Activated naive CD8-positive, alpha-beta T cell treated with anti-CD3 and anti-CD28 coated beads for 36 hours (primary cell): ENCODE measurements around the gene MAEA. TPM values are rescaled to one million over a fixed set of nuclear protein-coding genes. Genes with fewer than 3 reads are reported as not detected.
"Not testable (repeated sequence)": the region's sequence is repeated elsewhere in the genome, so short reads cannot be mapped to it uniquely, and the experiment has no call there.

Experiments used
- DNase-seq: peaks from one replicate; pipeline ENCODE4 v3.0.0; 2021
- H3K27ac Mint-ChIP-seq: one replicate; pipeline ENCODE4 v1.8.0; 2022; ENCODE audit warnings: mild to moderate bottlenecking, moderate library complexity, mixed read lengths
- H3K27me3 Mint-ChIP-seq: one replicate; pipeline ENCODE4 v1.8.0; 2022; ENCODE audit warnings: mild to moderate bottlenecking, mixed read lengths
- H3K36me3 Mint-ChIP-seq: one replicate; pipeline ENCODE4 v1.8.0; 2021; ENCODE audit warnings: mild to moderate bottlenecking, mixed read lengths
- H3K4me1 Mint-ChIP-seq: one replicate; pipeline ENCODE4 v1.8.0; 2021; ENCODE audit warnings: mixed read lengths
- H3K4me3 Mint-ChIP-seq: one replicate; pipeline ENCODE4 v1.8.0; 2022; ENCODE audit warnings: mild to moderate bottlenecking, moderate library complexity, mixed read lengths
- H3K9me3 Mint-ChIP-seq: one replicate; pipeline ENCODE4 v1.8.0; 2022; ENCODE audit warnings: mixed read lengths
- total RNA-seq, 2 experiments: library from RNA; stranded (reverse); gene quantifications; one replicate each; pipeline ENCODE4 v1.2.3, GENCODE V29; 2021

MAEA gene
- total RNA-seq, 2 experiments from 2014 or later: 51.3 to 53.2 TPM

DNA sequence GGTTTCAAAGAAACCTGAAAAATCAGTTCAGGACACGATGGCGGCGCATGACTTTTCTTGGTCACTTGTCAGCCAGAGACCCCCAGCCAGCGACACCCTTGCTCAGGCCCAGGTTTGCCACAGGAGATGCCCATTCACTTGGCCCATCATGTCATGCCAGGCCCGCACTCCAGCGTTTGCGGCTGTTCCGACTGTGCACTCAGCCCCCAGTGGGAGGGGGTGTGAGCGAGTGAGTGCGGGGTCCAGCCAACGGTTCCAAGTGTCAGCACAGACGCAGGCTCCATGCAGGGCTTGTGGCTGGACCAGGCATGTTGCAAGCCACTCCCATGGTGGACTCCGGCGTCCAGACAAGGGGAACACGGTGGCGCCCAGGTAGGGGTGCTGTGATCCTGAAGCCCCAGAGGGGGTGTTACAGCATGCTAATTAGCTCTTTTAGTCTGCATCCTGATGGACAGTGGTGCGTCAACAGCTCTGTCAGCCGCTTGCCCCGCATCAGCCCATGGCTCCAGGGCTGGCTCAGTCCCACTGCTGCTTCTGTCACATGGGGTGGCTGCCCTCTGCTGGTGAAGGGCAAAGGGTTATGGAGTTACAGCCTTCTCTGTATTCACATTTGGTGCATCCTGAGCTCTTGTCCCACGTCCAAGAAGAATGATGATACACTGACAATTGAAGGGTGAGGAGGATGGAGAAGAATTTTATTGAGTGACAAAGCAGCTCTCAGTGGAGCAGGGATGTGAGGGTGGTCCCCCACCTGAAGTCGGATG, 3.7 kb upstream of the MAEA start:
- no peak overlapping the region for H3K27ac Mint-ChIP-seq
- H3K4me1 Mint-ChIP-seq: peaks cover 11% of the 10 kb centered on the region
- H3K27me3 Mint-ChIP-seq: peaks cover 4% of the 10 kb centered on the region
- H3K36me3 Mint-ChIP-seq: no peaks in the 10 kb centered on the region
- H3K4me3 Mint-ChIP-seq: no peak overlapping the region
- H3K9me3 Mint-ChIP-seq: peaks cover 4% of the 10 kb centered on the region
- peak; percentile 64 for DNase-seq

DNA sequence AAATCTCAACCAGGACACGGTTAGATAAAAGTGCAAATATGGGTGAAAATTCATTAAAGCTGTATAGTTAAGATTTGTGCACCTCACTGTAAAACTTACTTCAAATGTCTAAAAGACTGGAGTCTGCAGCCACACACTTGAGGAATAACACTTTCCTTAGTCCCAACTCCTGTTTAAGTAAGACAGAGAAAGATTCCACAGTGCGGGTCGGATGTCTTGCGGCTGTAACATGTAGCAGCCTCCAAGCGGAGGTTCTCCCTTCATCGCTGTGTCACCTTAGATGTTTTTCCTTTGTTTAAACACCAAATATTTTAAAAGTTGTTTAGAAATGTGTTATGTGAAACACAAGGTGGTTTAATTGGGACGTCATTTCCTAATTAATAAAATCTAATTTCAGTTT, 905 bp upstream of the MAEA start:
- peaks cover 31% of the 10 kb centered on the region for H3K4me1 Mint-ChIP-seq
- no peaks in the 10 kb centered on the region for H3K27me3 Mint-ChIP-seq
- H3K9me3 Mint-ChIP-seq: peaks cover 4% of the 10 kb centered on the region
- peak overlapping the region; percentile 98 for H3K4me3 Mint-ChIP-seq
- H3K27ac Mint-ChIP-seq: peak overlapping the region; percentile 91
- no peak for DNase-seq
- peaks cover 2% of the 10 kb centered on the region for H3K36me3 Mint-ChIP-seq

DNA sequence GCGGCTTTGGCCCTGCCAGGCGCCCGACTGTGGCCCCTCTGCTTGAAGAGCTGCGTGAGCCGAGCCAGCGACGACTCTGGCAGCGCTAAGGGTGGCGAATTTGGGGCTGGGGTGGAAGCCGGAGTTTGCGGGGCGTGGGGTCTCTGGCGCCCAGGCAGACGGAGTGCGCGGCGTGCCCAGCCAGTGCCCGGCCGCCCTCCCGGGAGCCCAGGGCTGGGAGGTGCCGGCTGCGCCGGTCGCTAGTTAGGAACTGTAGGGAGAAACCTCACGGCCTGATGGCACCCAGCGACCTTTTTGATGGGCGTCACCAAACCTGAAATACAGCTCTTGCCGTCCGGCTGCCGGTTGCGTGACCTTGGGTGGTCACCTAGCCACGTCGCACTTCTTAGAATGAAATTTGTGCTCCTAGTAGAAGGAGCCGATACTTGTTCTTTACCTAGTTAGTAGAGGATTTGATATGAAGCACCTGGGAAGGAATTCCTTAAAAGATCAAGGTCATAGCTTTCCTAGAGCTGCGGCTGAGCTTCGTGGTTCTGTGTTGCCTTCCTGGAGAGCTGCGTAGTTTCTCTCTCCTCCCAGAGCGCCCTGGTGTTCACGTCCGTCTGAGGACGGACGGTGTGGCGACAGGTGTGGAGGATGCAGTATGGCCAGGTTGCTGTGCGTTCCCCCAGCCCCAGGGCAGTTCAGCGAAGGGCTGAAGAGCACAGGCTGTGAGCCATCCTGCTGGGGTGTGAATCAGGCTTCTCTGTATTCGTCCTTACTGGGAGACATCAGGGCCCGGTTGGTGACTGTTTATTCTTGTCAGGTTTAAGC, 680 bp downstream of the MAEA start:
- Mint-ChIP-seq H3K36me3 (peaks cover 2% of the 10 kb centered on the region), H3K4me3 (peak overlapping the region; percentile 98), H3K4me1 (peaks cover 39% of the 10 kb centered on the region), H3K27ac (peak overlapping the region; percentile 89), H3K9me3 (peaks cover 4% of the 10 kb centered on the region), H3K27me3 (no peaks in the 10 kb centered on the region)
- DNase-seq: no peak

DNA sequence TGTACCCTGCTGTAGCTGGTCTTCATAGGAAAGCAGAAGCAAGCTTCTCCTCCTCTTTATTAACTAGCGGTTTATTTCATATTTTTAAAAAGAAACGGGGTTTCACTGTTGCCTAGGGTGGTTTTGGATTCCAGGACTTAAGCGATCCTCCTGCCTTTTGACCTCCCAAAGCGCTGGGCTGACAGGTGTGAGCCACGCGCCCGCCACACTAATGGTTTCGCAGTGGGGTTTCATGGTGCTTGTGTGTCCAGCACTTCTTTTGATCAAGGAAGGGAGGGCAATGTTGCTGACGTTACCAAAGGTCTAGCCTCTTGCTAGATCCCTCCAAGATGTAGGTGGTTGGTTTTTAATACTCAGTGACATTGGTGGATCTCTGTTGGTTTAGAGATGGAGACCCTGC, 1.4 kb downstream of the MAEA start:
- H3K4me1 Mint-ChIP-seq: peaks cover 39% of the 10 kb centered on the region
- H3K4me3 Mint-ChIP-seq: peak overlapping the region; percentile 98
- no peak for DNase-seq
- peaks cover 2% of the 10 kb centered on the region for H3K36me3 Mint-ChIP-seq
- H3K9me3 Mint-ChIP-seq: peaks cover 4% of the 10 kb centered on the region
- peak overlapping the region; percentile 42 for H3K27ac Mint-ChIP-seq
- H3K27me3 Mint-ChIP-seq: no peaks in the 10 kb centered on the region

DNA sequence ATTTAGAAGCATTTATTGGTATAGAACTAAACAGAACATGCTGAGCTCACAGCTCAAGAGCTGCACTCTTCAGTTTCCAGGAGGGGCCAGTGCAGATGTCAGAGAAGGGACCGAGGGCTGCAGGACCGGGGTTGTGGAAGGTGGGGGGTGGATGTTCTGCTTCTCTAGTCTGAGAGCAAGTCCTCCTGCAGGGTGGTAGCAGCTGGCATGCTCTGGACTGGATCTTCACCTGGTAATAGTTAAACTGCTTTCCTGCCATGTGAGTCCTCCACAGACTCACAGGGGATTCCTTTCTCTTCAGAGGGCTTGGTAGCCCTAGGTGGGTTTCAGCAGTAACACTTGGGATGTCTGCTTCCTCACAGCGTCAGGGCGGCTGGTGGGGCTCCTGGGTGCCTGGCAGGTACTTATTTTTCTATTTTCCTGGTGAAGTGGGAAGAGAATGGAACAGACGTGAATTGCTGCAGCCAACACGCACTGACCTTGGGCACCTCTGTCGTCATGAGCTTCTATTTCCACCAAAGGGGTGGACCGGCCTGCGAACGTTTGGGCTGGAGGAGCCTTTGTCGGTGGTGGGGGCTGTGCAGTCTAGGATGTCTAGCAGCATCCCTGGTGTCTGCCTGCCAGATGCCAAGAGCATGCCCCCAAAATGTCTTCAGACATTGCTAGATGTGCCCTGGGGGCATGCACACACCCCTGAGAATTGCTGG, 2.5 kb downstream of the MAEA start:
- Mint-ChIP-seq H3K4me3 (peak overlapping the region; percentile 98), H3K36me3 (peaks cover 9% of the 10 kb centered on the region), H3K4me1 (peaks cover 45% of the 10 kb centered on the region), H3K27ac (peak overlapping the region; percentile 61), H3K9me3 (no peaks in the 10 kb centered on the region), H3K27me3 (no peaks in the 10 kb centered on the region)
- DNase-seq: no peak

DNA sequence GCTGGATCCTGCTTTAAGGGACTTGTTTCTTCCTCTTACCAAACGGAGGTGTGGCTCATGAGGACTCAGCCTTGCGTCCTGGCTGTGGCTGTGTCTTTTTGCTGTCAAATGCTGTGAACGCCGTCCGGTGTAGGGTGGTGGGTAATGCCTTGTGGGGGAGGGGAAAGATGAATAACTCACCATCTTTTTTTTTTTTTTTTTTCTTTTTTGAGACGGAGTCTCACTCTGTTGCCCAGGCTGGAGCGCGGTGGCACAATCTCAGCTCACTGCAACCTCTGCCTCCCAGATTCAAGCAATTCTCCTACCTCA, 3.0 kb downstream of the MAEA start:
- H3K9me3 Mint-ChIP-seq, DNase-seq, H3K27me3 Mint-ChIP-seq, H3K4me3 Mint-ChIP-seq, H3K36me3 Mint-ChIP-seq, H3K27ac Mint-ChIP-seq: not testable (repeated sequence)
- H3K4me1 Mint-ChIP-seq: peaks cover 48% of the 10 kb centered on the region

DNA sequence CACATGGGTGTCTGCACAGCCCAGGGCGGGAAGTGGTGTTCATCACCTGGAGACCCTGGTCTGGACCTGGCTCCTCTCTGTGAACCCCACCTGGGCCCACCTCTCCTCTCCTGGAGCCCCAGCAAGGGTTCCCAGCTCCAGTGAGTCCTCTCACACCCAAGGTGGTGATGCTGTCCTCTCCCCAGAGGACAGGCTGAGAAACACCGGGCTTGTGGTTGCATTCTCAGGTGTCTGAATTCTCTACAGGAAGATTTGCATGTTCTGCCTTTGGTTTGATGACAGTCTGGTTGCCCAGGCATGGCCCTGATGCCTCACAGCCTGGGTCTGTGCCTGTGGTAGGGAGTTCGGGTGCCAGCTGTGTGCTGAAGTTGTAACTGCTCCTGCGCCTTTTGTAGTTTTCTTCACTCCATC, 3.8 kb downstream of the MAEA start:
- Mint-ChIP-seq H3K4me3 (no peak overlapping the region), H3K9me3 (no peaks in the 10 kb centered on the region)

DNA sequence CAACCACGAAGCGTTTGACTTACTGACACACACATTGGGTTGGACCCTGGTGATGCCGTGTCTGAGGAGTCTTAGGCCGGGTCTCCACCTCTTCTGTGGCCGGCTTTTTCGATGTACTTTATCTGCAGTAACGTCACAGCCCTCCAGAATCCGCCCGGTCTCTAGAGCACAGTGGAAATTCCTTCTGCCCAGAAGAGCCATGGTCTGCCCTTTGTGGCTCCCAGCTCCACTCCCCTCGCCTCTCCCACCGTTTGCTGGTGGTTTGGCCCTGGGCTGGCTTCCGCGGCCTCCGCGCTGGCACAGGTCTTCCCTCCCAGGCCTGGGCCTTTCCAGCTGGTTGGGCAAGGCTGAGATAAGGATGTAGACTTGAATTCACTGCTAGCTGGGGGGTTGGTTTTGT, 4.3 kb downstream of the MAEA start:
- no peak for DNase-seq
- no peak overlapping the region for H3K4me3 Mint-ChIP-seq
- H3K4me1 Mint-ChIP-seq: peaks cover 42% of the 10 kb centered on the region
- H3K9me3 Mint-ChIP-seq: no peaks in the 10 kb centered on the region
- peaks cover 9% of the 10 kb centered on the region for H3K36me3 Mint-ChIP-seq
- H3K27me3 Mint-ChIP-seq: no peaks in the 10 kb centered on the region
- H3K27ac Mint-ChIP-seq: no peak overlapping the region

More for the DNA sequence above, 3.8 kb downstream of the MAEA start:
- H3K27me3 Mint-ChIP-seq: no peaks in the 10 kb centered on the region
- H3K4me1 Mint-ChIP-seq: peaks cover 45% of the 10 kb centered on the region
- H3K27ac Mint-ChIP-seq: no peak overlapping the region
- H3K36me3 Mint-ChIP-seq: peaks cover 9% of the 10 kb centered on the region
- no peak for DNase-seq

DNA sequence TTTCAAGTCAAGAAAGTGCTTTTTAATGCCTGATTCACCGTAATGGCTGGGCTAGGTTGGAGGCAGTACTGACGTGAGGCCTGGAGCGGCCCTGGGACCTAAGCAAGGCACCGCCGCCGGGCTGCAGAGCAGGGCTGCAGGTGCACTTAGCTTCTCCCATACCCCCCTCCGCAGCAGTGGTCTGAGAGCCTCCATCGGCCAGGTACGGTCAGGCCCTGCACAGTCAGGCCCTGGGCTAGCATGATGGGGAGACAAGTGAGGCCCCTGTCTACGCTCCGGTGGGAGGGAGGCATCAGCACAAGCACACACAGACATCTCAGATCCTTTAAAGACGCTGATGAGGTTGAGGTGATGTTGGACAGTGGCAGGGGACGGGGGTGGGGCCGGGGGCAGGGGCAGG, 4.7 kb downstream of the MAEA start:
- Mint-ChIP-seq H3K4me3 (no peak overlapping the region), H3K9me3 (no peaks in the 10 kb centered on the region), H3K27me3 (no peaks in the 10 kb centered on the region), H3K4me1 (peaks cover 42% of the 10 kb centered on the region), H3K27ac (no peak overlapping the region), H3K36me3 (peaks cover 9% of the 10 kb centered on the region)
- no peak for DNase-seq

DNA sequence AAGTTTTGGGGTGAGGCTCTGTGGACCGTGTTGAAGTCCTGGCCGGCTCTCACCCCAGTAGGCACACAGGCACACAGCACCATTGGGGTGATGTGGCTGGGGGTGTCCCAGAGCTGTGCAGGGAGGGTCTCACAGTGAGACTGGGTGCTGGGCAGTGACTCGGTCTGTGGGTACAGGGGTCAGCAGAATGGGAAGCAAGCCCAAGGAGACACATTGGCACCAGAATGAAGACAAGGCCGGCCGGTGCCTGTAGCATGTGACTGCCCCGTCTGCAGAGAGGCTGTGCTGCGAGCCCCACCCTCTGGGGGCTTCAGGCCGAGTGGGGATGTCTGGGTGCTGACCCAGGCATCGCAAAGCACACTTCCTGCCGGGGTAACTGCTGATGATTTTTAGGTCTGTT, 5.2 kb downstream of the MAEA start:
- H3K36me3 Mint-ChIP-seq: peaks cover 12% of the 10 kb centered on the region
- H3K27ac Mint-ChIP-seq: peak overlapping the region; percentile 56
- H3K9me3 Mint-ChIP-seq: no peaks in the 10 kb centered on the region
- H3K4me3 Mint-ChIP-seq: no peak overlapping the region
- no peak for DNase-seq
- H3K27me3 Mint-ChIP-seq: no peaks in the 10 kb centered on the region
- peaks cover 44% of the 10 kb centered on the region for H3K4me1 Mint-ChIP-seq

DNA sequence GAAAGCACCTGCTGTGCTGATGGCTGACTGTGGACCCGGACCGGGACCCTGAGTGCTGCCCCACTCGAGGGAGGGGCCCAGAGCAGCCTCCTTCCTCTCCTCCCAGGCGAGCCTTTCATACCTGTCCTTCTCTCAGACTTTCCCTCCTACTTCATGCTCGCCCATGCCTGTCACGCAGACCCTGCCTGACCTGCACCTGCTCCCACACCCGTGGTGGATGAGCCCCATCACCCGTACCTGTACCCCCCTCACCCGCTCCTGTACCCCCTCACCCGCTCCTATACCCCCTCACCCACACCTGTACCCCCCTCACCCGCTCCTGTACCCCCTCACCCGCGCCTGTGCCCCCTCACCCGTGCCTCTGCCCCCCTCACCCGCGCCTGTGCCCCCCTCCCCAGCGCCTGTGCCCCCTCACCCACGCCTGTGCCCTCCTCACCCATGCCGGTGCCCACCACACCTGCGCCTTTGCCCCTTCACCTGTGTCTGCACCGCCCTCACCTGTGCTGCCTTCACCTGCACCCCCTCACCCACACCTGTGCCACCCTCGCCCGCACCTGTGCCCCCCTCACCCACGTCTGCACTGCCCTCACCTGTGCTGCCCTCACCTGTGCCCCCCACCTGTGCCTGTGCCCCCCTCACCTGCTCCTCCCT, 5.8 kb downstream of the MAEA start:
- Mint-ChIP-seq H3K27me3 (no peaks in the 10 kb centered on the region), H3K4me1 (peaks cover 49% of the 10 kb centered on the region), H3K36me3 (peaks cover 17% of the 10 kb centered on the region), H3K27ac (peak overlapping the region; percentile 48), H3K4me3 (no peak overlapping the region), H3K9me3 (no peaks in the 10 kb centered on the region)
- no peak for DNase-seq

DNA sequence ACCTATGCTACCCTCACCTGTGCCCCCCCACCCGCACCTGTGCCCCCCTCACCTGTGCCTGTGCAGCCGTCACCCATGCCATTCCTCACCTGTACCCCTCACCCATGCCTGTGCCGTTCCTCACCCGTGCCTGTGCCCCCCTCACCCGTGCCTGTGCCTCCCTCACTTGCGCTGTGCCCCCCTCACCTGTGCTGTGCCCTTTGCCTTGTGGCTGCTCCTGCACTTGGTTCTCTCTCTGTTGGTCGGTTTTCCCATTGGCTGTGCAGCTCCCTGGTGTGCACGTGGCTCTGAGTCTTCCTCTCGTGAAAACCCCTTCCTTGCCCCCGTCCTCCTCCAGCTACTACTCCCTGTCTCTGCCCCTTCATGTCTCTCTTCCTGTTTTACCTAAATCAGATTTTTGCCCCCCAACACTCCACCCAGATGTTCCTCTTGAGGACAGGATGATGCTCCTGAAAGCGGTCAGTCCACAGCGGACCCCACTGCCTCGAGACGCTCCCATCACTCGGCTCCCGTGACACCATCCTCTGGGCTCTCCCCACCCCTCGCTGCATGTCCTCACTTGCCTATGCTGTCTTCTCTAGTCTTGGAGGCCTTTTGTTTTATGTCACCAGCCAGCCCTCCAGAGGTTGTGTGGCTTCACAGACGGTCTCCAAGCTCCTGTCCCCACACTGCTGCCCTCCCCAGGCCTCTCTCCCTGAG, 6.8 kb downstream of the MAEA start:
- Mint-ChIP-seq H3K4me1 (peaks cover 45% of the 10 kb centered on the region), H3K9me3 (no peaks in the 10 kb centered on the region), H3K27me3 (no peaks in the 10 kb centered on the region), H3K4me3 (no peak overlapping the region), H3K36me3 (peaks cover 21% of the 10 kb centered on the region), H3K27ac (no peak overlapping the region)
- DNase-seq: no peak

DNA sequence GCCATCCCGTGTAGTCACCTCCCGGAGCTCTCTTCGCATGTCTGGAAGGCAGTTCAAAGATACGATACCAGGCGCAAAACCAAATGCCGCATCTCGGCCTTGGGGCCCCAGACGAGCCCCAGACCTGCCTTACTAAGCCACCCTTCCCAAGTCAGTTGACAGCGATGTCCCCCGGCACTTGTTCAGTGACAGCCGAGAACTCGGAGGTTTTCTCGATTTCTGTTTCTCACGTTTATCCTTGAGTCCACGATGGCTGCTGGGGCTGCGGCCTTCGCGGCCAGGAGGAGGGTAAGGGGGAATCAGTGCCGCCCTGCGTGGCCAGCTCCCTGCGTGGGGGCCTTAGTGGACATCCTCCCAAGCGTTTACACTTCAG, 7.3 kb downstream of the MAEA start:
- DNase-seq: no peak
- Mint-ChIP-seq H3K9me3 (no peaks in the 10 kb centered on the region), H3K4me1 (peaks cover 40% of the 10 kb centered on the region), H3K27ac (no peak overlapping the region), H3K4me3 (no peak overlapping the region), H3K36me3 (peaks cover 22% of the 10 kb centered on the region), H3K27me3 (no peaks in the 10 kb centered on the region)

DNA sequence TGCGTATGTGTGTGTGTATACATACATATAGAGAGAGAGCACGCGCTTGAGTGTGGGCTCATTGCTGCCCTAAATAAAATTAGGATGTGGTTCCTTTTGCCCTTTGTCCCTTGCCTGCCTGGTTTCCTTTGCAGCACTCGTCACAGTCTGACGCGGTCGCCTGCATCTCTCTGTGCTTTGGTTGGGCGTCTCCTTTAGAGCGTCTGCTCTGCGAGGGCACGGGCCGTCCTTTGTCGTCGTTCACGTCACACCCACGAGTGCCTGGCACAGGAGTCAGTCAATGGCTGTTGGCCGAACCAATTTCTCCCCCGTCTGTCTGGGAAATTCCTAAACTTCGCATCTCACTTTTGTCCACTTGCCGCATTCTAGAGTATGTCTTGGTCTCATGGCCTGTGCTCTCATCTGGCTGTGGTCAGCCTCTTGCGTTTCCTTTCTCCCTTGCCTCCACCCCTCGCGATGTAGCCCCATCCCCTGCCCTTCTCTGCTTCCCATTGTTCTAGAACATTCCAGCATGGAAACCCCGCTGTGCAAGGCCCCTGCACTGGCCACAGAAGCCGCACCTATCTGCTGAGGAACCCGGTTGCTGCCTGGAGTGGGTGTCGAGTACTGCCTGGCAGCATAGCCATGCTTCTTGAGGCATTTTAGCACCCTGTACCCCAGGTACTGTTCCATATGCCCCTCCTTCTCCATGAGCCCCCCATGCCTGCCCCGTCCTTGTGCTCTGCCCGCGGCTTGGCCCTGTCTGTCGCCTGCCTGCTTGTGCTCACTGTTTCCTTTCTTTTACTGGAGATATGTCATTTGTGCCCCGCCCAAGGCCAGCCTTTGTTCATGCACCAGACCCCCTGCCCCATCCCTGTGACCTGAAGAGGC, 8.0 kb downstream of the MAEA start:
- Mint-ChIP-seq H3K4me1 (peaks cover 34% of the 10 kb centered on the region), H3K27me3 (no peaks in the 10 kb centered on the region), H3K4me3 (no peak overlapping the region), H3K27ac (no peak overlapping the region), H3K36me3 (peaks cover 21% of the 10 kb centered on the region), H3K9me3 (no peaks in the 10 kb centered on the region)
- DNase-seq: no peak
